ENCODE data around the gene KLHL33.
"Not testable (repeated sequence)": the region's sequence is repeated elsewhere in the genome, so short reads cannot be mapped to it uniquely, and the experiment has no call there.

Gene KLHL33

DNA sequence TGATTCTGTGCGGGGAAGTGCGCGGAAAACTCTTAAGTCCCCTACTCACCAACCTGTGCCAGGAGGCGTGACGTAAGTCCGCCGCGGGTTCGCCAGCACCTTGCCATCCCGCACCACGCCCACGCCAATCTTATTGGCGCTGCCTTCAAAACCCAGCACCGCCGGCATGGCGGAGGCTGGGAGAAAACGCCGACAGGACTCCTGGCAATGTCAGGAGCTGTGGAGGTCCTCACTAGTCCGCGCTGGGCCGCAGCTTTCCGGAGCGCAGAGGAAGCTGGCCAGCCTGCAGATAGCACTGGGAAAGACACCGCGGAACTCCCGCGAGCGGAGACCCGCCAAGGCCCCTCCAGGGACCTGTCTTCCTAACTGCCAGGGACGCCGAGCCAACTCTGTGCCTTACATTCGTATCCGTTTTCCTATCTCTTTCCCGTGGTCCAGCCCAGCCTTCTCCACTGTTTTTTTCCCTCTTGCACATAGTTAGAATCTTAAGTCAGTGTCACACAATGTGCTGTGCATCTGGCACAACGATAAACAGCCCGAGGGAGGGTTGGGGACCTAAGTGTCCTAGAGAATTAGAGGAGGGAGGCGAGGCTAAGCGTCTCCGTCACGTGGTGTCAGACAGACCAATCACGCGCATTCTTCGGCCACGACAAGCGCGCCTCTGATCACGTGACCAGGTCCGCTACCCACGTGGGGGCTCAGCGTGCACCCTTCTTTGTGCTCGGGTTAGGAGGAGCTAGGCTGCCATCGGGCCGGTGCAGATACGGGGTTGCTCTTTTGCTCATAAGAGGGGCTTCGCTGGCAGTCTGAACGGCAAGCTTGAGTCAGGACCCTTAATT lies 18.8 kb upstream of the KLHL33 start, which contains the start of the genes APEX1 and OSGEP:
TSS of gene APEX1 (plus strand) at position 711 of the 839 bp plus-strand sequence. CDS start 420 bp downstream, outside the sequence.
TSS of gene OSGEP (minus strand) at position 297 of the 839 bp plus-strand sequence. CDS start at position 168, 129 bp downstream.
- DNase-seq (ENCODE audit: low read depth in 2 of 2), result peak; percentile 97 to 98

DNA sequence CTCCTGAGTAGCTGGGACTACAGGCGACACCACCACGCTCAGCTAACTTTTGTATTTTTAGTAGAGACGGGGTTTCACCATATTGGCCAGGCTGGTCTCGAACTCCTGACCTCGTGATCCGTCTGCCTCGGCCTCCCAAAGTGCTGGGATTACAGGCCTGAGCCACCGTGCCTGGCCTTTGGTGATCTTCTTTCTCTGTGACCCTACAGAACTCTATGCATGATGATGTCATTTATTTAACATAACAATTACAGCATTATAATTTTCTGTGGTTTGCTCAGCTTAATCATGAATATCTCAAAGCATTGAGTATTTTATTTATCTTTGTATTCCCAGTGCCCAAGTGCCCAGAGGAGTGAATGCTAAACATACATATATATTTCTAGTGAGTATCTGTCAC lies 16.9 kb upstream of the KLHL33 start:
- DNase-seq (ENCODE audit: low read depth in 2 of 2), result not testable (repeated sequence)

- DNase-seq (ENCODE audit: low read depth in 2 of 2), result no peak
Observed at GRCh38 chr14:20446889-20447288, 10.9 kb upstream of the KLHL33 start.

DNA sequence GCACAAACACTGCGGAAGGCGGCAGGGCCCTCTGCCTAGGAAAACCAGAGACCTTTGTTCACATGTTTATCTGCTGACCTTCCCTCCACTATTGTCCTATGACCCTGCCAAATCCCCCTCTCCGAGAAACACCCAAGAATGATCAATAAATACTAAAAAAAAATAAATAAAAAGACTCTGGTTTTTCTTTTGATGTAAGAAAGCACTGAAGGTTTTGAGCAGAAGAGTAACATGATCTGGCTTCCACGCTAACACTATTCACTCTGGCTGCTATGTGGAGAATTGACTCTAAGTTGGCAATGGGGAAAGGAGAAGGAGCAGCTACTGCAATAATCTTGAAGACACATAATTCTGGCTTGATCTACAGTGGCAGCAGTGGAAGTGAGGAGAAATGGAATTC lies 7.7 kb upstream of the KLHL33 start:
- DNase-seq (ENCODE audit: low read depth in 2 of 2), result not testable (repeated sequence)

DNA sequence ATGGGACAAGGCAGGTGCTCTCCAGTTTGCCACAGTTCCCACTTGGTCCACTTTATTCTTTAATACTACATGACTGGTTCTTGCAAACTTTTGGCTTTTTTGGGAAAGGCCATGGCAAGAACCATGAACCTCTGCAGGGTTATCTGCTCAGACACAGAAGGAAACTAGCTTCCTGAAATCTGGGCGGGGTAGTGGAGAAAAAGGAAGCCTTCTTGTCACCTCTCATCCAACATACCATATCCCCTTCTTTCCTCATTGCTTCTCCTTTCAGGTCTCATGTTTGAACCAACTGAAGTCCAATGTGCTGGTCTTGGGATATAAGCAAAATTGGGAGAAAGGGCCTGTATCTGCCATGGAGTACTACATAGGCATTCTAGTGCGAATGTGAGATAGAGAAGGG lies 5.5 kb upstream of the KLHL33 start:
- no peak for DNase-seq (ENCODE audit: low read depth in 2 of 2)

DNA sequence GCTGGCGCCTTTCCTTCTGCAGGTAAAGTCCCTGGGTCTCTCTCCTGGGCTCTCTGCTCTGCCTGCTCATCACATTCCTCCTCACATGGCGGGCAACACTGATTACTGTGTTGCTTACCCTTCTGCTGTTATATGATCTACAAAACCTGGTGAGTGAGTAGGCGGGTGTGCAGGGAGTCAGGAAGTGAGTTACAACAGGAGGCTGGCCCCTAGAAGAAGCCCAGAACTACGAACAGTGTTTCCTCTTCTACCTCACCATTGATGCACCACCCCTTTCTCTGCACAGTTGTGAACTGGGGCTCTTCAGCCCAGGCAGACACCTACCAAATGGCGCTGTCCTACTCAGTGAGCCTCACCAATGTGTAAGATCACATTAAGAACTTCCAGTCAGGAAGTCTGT lies 4.9 kb upstream of the KLHL33 start:
- DNase-seq (ENCODE audit: low read depth in 2 of 2), result no peak

- no peak for DNase-seq (ENCODE audit: low read depth in 2 of 2)
Observed at GRCh38 chr14:20440465-20440864, 4.5 kb upstream of the KLHL33 start.

GRCh38 chr14:20438664-20439063 lies 2.7 kb upstream of the KLHL33 start:
- DNase-seq (ENCODE audit: low read depth in 2 of 2), result no peak

GRCh38 chr14:20436363-20436755 lies 393 bp upstream of the KLHL33 start:
- DNase-seq (ENCODE audit: low read depth in 2 of 2), result no peak

GRCh38 chr14:20434701-20435581 lies 1.0 kb downstream of the KLHL33 start:
- DNase-seq (ENCODE audit: low read depth in 2 of 2), result no peak

- no peak for DNase-seq (ENCODE audit: low read depth in 2 of 2)
Observed at GRCh38 chr14:20429801-20430669, 5.9 kb downstream of the KLHL33 start.

DNA sequence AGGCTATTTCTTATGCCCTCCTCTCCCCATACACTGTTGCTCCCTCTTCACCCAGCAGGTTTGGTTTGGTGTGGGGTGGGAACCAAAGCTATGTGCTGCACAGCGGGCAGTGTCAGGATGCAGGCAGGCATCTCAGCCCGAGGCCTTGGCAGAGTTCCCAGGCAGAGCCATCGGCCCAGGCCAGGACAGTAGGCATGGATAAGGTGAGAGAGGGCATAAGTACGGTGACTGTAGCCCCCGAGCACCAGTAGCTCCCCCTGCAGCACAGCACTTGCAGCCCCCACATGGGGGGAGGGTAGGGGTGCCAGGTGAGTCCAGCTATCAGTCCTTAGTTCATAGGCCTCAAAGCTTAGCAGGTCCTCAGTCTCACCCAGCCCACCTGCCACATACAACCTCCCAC lies 7.2 kb downstream of the KLHL33 start:
- DNase-seq (ENCODE audit: low read depth in 2 of 2), result no peak

DNA sequence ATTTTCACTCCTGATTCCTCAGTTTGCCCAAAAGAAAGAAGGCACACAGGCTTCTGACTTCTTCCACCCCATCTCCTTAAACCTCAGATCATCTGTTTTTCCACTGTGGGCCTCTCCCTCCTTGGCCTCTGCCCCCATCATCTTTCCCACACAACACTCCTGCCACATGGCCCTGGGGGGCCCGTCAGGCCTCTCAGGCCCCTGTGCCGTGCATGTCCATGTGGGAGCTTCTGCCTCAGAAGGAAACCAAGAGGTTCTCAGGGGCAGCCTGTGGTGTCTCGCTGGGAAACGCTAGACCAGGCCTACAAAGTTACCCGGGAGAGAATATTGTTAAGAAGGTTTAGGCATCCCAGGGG lies 8.0 kb downstream of the KLHL33 start:
- no peak for DNase-seq (ENCODE audit: low read depth in 2 of 2)

DNA sequence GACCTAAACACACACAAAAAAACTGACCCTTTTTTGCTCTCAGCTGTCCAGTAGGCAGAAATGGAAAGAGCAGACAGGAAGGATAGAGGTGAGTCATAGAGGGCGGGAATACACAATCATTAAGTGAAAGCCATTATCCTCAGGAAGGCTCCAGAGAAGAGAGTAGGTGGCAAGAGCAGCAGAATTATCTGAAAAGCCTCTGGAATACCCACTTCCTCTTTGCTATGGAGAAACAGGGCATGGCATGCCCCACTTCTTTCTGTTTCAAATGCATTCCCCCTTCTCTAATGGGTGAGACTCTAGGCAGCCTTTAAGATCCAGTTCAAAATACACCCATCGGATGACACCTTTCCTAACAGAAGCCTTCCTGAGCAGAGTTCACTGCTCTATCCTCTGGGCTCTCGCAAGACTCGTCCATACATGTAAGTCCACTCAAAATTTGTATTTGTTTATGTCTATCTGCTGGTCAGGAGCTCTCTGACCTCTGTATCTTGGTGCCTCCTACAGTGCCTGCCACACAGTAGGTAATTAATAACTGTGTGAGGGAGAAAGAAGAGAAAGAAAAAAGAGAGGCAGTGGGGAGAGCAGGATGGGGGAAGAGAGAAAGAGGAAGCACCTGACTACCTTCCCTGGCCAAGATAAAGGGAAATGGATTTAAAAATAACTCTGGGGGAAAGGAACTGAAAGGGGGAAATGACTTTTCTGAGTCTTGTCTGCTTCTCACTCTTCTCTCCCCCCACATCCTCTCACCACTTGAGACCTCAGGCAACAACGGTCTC lies 8.5 kb downstream of the KLHL33 start:
- DNase-seq (ENCODE audit: low read depth in 2 of 2), result no peak

DNA sequence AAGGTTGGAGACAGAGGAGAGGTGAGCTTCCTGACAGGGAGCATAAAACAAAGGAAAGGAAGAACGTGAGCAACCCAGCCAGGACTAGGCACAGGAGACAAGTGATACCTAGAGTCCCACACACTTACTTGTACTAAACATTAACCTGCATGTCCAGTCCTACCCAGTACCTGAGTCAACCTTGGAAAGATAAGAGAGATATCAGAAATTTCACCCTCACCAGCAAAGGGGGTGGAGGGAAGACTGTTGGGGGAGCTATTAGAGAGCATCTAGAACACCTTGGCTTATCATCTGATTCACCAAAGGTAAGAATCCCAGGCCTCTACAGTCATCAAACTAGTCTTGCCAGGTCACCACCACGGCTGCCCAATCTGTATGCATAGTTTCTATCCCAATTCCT lies 11.1 kb downstream of the KLHL33 start:
- DNase-seq (ENCODE audit: low read depth in 2 of 2), result no peak

GRCh38 chr14:20422886-20423285 lies 13.1 kb downstream of the KLHL33 start:
- DNase-seq (ENCODE audit: low read depth in 2 of 2), result no peak

GRCh38 chr14:20421267-20421666 lies 14.7 kb downstream of the KLHL33 start:
- no peak for DNase-seq (ENCODE audit: low read depth in 2 of 2)

DNA sequence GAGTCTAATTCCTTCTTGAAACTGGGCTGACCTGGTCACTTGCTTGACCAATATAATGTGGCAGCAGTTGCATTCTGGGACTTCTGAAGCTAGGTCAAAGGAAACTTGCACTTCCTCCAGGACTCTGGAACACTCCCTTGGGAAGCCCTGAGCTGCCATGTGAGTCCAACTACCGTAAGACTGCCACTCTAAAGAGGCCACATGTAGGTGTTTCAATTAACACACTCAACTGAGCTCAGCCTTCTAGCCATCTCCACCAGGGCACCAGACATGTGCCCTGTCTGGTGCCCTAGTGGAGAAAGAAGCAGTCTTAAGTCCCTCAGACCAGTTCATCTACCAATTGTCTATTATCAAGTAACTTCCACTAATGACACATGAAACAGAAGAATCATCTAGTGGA lies 16.5 kb downstream of the KLHL33 start:
- no peak for DNase-seq (ENCODE audit: low read depth in 2 of 2)

GRCh38 chr14:20418501-20418909 lies 17.5 kb downstream of the KLHL33 start:
- no peak for DNase-seq (ENCODE audit: low read depth in 2 of 2)

GRCh38 chr14:20417250-20418186 lies 18.4 kb downstream of the KLHL33 start:
- DNase-seq (ENCODE audit: low read depth in 2 of 2), result no peak

Measured in stimulated activated CD4-positive, alpha-beta T cell treated with anti-CD3 and anti-CD28 coated beads, Interleukin-15, amount 100 ng/mL, for 48 hours (primary cell).